ENCODE results near the gene HEXIM2.

The HEXIM2 gene

GRCh38 chr17:45143094-45143670, 18.5 kb upstream of the HEXIM2 start:
- peaks cover 15% of the 10 kb centered on the region for H3K4me1 ChIP-seq (ENCODE audit: insufficient read depth, low read length)
- H3K4me3 ChIP-seq (ENCODE audit: low read length), result no peak overlapping the region
- no peak overlapping the region for H2AFZ ChIP-seq (ENCODE audit: low read depth, low read length)
- H3K27me3 ChIP-seq (ENCODE audit: insufficient read depth, low read length), result no peaks in the 10 kb centered on the region
- H3K36me3 ChIP-seq (ENCODE audit: insufficient read depth, low read length), result no peaks in the 10 kb centered on the region
- no peaks in the 10 kb centered on the region for H3K9me3 ChIP-seq (ENCODE audit: low read length)

GRCh38 chr17:45143767-45144198, 17.9 kb upstream of the HEXIM2 start:
- Histone ChIP-seq H3K4me1 (ENCODE audit: insufficient read depth, low read length) (peaks cover 15% of the 10 kb centered on the region), H2AFZ (ENCODE audit: low read depth, low read length) (no peak overlapping the region), H3K4me3 (ENCODE audit: low read length) (no peak overlapping the region), H3K9me3 (ENCODE audit: low read length) (no peaks in the 10 kb centered on the region), H3K27me3 (ENCODE audit: insufficient read depth, low read length) (no peaks in the 10 kb centered on the region), H3K36me3 (ENCODE audit: insufficient read depth, low read length) (no peaks in the 10 kb centered on the region)

DNA sequence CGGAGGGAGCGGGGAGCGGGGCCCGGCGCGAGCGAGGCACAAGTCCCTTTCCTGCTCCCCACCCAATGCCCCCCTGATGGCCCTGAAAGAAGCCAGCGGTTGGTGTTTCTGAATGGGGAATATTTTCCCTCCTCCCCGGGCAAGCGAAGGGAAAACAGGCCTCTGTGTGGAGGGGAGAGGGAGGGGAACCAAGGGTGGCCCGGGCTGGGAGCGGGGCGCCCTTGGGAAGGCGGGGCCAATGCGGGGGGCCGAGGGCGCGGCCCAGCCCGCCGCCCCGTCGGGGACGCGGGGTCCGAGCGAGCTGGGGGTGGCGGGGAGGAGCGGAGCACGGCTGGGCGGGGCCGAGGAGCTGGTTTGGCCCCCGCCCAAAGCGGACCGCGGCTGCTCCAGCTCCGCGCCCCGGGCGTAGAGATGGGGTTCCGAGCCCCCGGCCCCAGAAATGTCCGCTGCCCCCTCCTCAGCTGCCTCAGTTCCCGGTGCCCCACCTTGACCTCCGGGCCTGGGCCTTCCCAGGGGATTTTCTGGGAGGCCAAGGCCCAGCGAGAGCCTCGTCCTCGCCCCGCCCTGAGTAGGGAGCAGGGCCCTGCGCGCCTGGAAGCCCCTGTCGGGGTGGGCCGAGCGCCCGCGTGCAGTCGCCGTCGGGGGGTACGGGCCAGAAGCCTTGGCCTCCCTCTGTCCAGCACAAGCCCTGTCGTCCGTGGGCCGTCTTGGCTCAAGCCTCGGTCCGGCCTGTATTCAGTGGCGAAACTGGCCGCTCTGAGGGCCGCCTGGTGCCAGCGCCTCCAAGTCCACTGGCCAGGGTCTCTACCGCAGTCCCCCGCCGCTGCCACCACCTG, 17.3 kb upstream of the HEXIM2 start:
- Histone ChIP-seq H2AFZ (ENCODE audit: low read depth, low read length) (no peak overlapping the region), H3K27me3 (ENCODE audit: insufficient read depth, low read length) (no peaks in the 10 kb centered on the region), H3K36me3 (ENCODE audit: insufficient read depth, low read length) (no peaks in the 10 kb centered on the region), H3K4me3 (ENCODE audit: low read length) (no peak overlapping the region), H3K4me1 (ENCODE audit: insufficient read depth, low read length) (peaks cover 15% of the 10 kb centered on the region), H3K9me3 (ENCODE audit: low read length) (no peaks in the 10 kb centered on the region)

GRCh38 chr17:45145035-45145389, 16.7 kb upstream of the HEXIM2 start:
- Histone ChIP-seq H3K36me3 (ENCODE audit: insufficient read depth, low read length) (no peaks in the 10 kb centered on the region), H3K9me3 (ENCODE audit: low read length) (no peaks in the 10 kb centered on the region), H3K27me3 (ENCODE audit: insufficient read depth, low read length) (no peaks in the 10 kb centered on the region), H3K4me3 (ENCODE audit: low read length) (no peak overlapping the region), H2AFZ (ENCODE audit: low read depth, low read length) (no peak overlapping the region), H3K4me1 (ENCODE audit: insufficient read depth, low read length) (peaks cover 15% of the 10 kb centered on the region)

DNA sequence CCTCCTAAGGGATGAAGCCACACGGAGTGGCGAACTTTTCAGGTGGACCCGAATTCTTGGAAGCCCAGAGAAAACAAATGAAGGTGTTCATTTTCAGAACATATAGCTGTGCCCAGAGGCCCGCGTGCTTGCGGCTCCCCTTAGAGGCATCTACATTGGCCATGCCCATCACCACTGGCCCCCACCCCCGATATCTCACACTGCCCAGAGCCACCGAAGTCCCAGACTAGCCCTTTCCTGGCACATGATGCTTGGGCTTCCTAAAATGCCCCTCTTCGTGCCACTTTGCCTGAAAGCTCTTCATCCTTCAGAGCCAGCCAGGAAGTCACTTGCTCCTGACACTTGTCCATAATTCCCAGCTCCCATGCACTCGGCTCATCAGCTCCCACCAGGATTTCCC, 15.5 kb upstream of the HEXIM2 start:
- Histone ChIP-seq H3K4me1 (ENCODE audit: insufficient read depth, low read length) (peaks cover 24% of the 10 kb centered on the region), H3K27me3 (ENCODE audit: insufficient read depth, low read length) (no peaks in the 10 kb centered on the region), H3K9me3 (ENCODE audit: low read length) (no peaks in the 10 kb centered on the region), H3K4me3 (ENCODE audit: low read length) (no peak overlapping the region), H3K36me3 (ENCODE audit: insufficient read depth, low read length) (no peaks in the 10 kb centered on the region), H2AFZ (ENCODE audit: low read depth, low read length) (no peak overlapping the region)

DNA sequence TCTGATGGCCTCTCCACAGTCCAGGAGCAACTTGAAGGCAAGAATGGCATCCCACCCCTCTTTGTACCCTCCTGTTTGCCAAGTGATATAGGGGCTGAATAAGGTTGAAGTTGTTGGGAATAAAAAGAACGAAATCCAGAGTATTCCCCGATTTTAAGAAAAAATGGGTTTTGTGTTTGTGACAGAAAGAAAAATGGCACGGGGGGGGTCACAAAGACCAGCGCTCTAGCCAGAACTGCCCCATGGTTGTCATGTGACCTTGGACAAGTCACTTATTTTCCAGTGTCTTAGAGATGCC, 15.1 kb upstream of the HEXIM2 start:
- Histone ChIP-seq H3K36me3 (ENCODE audit: insufficient read depth, low read length) (no peaks in the 10 kb centered on the region), H3K9me3 (ENCODE audit: low read length) (no peaks in the 10 kb centered on the region), H3K4me3 (ENCODE audit: low read length) (peak overlapping the region; percentile 69), H3K27me3 (ENCODE audit: insufficient read depth, low read length) (no peaks in the 10 kb centered on the region), H3K4me1 (ENCODE audit: insufficient read depth, low read length) (peaks cover 27% of the 10 kb centered on the region), H2AFZ (ENCODE audit: low read depth, low read length) (no peak overlapping the region)

DNA sequence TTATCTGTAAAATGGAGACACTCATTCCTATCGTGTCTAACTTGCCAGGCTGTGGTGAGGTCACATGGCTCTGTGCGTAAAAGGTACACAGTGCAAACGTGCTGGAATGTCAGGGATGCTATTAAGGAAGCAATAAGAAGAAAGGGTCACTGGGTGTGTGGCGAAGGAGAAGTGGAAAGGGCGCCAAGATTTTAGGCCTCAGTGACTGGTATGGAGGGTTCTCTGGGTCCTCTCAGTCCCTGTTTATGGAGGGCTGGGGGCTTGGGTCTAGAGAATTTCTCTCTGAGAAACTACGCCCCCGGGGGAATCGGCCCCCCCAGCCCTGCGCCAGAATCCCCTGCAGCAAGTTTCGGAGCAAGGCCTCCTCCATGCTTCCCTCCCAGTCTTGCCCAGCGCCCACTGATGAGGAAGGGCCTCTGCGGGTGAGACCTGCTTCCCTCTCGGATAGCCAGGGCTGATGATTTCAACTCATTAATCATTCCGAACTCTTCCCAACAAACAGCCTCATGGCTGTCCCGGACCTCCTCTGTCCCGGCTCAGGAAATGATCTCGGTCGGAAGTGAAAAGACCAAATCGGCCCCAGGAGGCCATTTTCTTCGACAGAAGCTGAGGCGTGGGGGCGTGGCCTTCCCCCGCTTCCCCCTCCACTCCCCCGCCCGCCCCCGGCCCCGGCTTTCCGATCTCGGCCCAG, 14.6 kb upstream of the HEXIM2 start:
- no peaks in the 10 kb centered on the region for H3K9me3 ChIP-seq (ENCODE audit: low read length)

DNA sequence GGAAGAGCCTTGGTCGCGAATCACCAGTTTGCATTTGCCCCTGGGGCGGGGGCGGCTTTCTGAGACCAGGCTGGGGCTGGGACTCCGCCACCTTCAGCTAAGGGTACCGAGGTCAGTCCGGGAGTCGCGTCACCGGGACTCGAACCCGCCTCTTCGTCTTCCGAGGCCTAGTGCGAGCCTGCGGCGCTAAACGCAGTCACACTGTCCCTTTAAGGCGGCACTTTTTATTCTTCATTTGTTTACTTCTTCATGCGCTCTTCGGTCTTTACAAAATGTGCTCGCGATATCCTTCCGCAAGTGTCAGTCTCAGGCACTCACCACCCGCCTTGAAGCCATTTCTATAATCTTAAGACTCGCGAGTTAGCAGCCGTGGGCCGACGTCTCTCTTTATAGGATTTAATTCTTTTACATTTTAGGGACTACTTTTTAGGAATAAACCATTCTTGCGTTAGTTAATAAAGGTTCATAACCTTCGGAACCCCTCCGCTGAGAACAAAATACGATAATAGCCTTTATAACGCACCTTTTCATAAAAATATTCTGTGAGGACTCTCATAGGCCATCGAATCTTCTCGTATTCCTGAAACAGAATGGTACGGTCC, 14.0 kb upstream of the HEXIM2 start:
- Histone ChIP-seq H2AFZ (ENCODE audit: low read depth, low read length) (peak overlapping the region; percentile 59), H3K27me3 (ENCODE audit: insufficient read depth, low read length) (no peaks in the 10 kb centered on the region), H3K36me3 (ENCODE audit: insufficient read depth, low read length) (no peaks in the 10 kb centered on the region), H3K9me3 (ENCODE audit: low read length) (no peaks in the 10 kb centered on the region), H3K4me3 (ENCODE audit: low read length) (peak overlapping the region; percentile 69), H3K4me1 (ENCODE audit: insufficient read depth, low read length) (peaks cover 30% of the 10 kb centered on the region)

More for the DNA sequence above, 14.6 kb upstream of the HEXIM2 start:
- Histone ChIP-seq H3K27me3 (ENCODE audit: insufficient read depth, low read length) (no peaks in the 10 kb centered on the region), H3K36me3 (ENCODE audit: insufficient read depth, low read length) (no peaks in the 10 kb centered on the region), H3K4me1 (ENCODE audit: insufficient read depth, low read length) (peaks cover 30% of the 10 kb centered on the region), H2AFZ (ENCODE audit: low read depth, low read length) (peak overlapping the region; percentile 52), H3K4me3 (ENCODE audit: low read length) (peak overlapping the region; percentile 69)

DNA sequence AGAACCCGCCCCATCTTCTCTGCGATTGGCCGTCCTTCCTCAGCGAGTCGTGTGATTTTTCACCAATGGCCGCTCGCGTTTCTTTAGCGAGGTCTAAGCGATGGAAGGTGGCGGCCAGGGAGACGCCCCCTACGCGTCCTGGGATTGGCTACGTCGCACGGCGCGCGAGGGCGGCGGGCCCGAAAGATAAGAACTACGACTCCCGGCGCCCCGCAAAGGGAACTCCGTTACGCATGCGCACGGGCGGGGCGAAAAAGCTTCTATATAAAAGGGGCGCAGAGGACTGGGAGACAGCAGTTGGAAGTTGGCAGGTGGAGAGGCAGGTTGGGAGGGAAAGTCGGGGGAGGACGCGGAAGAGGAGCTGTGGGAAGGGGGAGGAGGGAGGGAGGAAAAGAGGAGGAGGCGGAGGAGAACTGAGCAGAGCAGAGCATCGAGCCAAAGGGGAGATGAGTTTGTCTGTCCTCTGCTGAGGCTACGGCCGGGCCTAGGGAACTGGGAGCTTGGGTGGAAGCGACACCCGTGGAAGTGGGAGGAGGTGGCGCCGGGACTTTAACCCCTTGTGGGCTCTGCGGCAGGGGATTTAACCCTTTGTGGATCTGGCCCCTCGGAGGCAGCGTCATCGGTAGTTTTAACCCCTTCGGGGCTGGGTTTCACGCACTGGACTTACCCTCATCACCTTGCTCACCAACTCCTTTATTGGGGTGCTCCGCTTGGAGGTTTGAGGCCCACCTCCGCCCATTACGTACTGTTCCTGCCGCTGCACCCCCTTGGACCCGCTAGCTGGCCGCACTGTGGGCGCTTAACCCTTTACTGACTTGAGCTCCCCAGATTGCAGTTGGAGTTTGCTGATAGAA, 13.3 kb upstream of the HEXIM2 start, which contains the start of gene HEXIM1:
Gene HEXIM1 (plus strand): TSS at position 293 of the 854 bp plus-strand sequence. CDS start 716 bp downstream, outside the sequence.
- Histone ChIP-seq H3K4me1 (ENCODE audit: insufficient read depth, low read length) (peaks cover 30% of the 10 kb centered on the region), H2AFZ (ENCODE audit: low read depth, low read length) (peak within 1 kb of the TSS; percentile 59), H3K27me3 (ENCODE audit: insufficient read depth, low read length) (no peaks in the 10 kb centered on the region), H3K4me3 (ENCODE audit: low read length) (peak within 1 kb of the TSS; percentile 79), H3K9me3 (ENCODE audit: low read length) (no peaks in the 10 kb centered on the region), H3K36me3 (ENCODE audit: insufficient read depth, low read length) (no peaks in the 10 kb centered on the region)

DNA sequence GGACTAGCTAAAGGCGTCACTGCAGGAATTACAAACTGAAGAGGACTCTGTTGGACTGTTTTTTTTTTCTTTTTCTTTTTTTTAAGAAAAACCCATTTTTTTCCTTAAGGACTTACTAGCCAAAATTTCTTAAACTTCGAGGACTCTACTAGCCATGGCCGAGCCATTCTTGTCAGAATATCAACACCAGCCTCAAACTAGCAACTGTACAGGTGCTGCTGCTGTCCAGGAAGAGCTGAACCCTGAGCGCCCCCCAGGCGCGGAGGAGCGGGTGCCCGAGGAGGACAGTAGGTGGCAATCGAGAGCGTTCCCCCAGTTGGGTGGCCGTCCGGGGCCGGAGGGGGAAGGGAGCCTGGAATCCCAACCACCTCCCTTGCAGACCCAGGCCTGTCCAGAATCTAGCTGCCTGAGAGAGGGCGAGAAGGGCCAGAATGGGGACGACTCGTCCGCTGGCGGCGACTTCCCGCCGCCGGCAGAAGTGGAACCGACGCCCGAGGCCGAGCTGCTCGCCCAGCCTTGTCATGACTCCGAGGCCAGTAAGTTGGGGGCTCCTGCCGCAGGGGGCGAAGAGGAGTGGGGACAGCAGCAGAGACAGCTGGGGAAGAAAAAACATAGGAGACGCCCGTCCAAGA, 12.5 kb upstream of the HEXIM2 start:
- Histone ChIP-seq H3K4me1 (ENCODE audit: insufficient read depth, low read length) (peaks cover 24% of the 10 kb centered on the region), H2AFZ (ENCODE audit: low read depth, low read length) (no peak overlapping the region), H3K9me3 (ENCODE audit: low read length) (no peaks in the 10 kb centered on the region), H3K4me3 (ENCODE audit: low read length) (peak overlapping the region; percentile 79), H3K36me3 (ENCODE audit: insufficient read depth, low read length) (no peaks in the 10 kb centered on the region), H3K27me3 (ENCODE audit: insufficient read depth, low read length) (no peaks in the 10 kb centered on the region)

DNA sequence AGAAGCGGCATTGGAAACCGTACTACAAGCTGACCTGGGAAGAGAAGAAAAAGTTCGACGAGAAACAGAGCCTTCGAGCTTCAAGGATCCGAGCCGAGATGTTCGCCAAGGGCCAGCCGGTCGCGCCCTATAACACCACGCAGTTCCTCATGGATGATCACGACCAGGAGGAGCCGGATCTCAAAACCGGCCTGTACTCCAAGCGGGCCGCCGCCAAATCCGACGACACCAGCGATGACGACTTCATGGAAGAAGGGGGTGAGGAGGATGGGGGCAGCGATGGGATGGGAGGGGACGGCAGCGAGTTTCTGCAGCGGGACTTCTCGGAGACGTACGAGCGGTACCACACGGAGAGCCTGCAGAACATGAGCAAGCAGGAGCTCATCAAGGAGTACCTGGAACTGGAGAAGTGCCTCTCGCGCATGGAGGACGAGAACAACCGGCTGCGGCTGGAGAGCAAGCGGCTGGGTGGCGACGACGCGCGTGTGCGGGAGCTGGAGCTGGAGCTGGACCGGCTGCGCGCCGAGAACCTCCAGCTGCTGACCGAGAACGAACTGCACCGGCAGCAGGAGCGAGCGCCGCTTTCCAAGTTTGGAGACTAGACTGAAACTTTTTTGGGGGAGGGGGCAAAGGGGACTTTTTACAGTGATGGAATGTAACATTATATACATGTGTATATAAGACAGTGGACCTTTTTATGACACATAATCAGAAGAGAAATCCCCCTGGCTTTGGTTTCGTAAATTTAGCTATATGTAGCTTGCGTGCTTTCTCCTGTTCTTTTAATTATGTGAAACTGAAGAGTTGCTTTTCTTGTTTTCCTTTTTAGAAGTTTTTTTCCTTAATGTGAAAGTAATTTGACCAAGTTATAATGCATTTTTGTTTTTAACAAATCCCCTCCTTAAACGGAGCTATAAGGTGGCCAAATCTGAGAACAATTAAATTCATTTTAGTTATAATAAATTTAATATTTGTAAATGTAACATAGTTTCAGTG, 11.7 kb upstream of the HEXIM2 start:
- H3K36me3 ChIP-seq (ENCODE audit: insufficient read depth, low read length), result no peaks in the 10 kb centered on the region
- peak overlapping the region; percentile 79 for H3K4me3 ChIP-seq (ENCODE audit: low read length)
- no peaks in the 10 kb centered on the region for H3K9me3 ChIP-seq (ENCODE audit: low read length)
- H3K27me3 ChIP-seq (ENCODE audit: insufficient read depth, low read length), result no peaks in the 10 kb centered on the region
- no peak overlapping the region for H2AFZ ChIP-seq (ENCODE audit: low read depth, low read length)
- peaks cover 24% of the 10 kb centered on the region for H3K4me1 ChIP-seq (ENCODE audit: insufficient read depth, low read length)

All from neuron (in vitro differentiated cells).